GM21529 (cell line): ENCODE measurements around the gene PARD6B.
"Not testable (repeated sequence)": the region's sequence is repeated elsewhere in the genome, so short reads cannot be mapped to it uniquely, and the experiment has no call there.

Experiments used
- ATAC-seq: cut with Tn5 transposase; IDR thresholded peaks from one replicate; pipeline ENCODE4 v1.9.1; 2021; ENCODE audit not compliant: unreplicated experiment

Gene PARD6B

DNA sequence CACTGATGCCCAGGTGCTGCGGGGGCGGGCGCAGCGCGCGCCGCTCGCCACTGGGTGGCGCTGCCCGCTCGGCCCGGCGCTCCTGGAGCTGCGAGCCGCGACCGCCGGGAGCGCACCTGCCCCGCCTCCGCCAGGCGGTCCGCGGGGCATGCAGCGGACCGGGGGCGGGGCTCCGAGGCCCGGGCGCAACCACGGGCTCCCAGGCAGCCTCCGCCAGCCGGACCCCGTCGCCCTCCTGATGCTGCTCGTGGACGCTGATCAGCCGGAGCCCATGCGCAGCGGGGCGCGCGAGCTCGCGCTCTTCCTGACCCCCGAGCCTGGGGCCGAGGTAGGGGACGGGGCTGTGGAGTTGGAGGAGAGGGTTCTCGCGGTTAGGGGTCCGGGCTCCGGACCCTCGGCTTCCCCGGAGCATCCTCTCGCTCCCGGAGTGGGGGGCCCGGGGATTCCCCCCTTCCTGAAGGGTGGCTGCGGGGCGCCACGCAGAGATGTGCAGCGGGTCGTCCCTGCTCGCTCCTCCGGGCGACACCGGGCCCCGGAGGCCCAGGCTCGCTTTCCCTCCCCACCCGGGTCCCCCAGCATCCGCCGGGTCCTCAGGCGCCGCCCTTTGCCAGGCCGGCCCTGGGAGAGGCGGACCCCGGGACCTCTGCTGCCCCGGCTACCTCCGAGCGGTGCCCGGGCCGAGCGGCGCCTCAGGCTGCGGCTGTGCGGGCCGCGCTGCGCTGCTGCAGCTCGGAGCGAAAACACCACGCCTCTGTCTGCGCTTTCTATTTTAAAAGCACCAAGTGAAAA lies 63.7 kb downstream of the PARD6B start, which contains the start of gene BCAS4:
Gene BCAS4 (plus strand): TSS at position 216 of the 789 bp plus-strand sequence. CDS start 23 bp downstream, at position 239.
- ATAC-seq = peak; percentile 54

DNA sequence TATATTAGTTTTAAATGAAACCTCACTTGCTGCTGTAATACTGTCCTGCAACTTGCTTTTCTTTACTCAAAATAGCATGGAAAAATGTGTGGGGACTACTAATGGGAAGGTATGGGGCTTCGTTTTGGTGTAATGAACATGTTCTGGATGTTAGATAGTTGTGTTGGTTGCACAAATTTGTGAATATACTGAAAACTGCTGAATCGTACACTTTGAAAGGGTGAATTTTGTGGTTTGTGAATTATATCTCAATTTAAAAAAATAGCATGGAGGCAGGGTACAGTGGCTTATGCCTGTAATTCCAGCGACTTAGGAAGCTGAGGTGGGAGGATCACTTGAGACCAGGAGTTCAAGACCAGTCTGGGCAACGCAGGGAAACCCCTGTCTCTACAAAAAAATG lies 65.8 kb downstream of the PARD6B start:
- ATAC-seq = no peak

DNA sequence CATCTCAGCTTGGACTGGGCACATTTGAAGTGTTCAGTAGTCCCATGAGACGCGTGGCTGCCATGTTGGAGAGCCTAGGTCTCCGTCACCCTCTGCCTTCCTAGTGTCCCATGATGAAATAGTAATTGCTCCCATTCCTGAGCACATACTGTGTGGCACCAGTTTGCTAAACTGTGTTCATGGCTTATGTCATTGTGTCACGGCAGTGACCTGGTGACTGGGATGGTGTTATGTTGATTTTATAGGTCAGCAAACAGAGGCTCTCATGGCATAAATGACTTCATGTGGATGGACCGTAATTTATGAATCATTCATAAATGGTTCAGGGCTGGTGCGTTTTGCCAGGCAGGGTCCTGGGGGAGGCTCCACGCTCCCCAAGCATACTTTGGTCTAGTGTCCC lies 67.3 kb downstream of the PARD6B start:
- no peak for ATAC-seq

DNA sequence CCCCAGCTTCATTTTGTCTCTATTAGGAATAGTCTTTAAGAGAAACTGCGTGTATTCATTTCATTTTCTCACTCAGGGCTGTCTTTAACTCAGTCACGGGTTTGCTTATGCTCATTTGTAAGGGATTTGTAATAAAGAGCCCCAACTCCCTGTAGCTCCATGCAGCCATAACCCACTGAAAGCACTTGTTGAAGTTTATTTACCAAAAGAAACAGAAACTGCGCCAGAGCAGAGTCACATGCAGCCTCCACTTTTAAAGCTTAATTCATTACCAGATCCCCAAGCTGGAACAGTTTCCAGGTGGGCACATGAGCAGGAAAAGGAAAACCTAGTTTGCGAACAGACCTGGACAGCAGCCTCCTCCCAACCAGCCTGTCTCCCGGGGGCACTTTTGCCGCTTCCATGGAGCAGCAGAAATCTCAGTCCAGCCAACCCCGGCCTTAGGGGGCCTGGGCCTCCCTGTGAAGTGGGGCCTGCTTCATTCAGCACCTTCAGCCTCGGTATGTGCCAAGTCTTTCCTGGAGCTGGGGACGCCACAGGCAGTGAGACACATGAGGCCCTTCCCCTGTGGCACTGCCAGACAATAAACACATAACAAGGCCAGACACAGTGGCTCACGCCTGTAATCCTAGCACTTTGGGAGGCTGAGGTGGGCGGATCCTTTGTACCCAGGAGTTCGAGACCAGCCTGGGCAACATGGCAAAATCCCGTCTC lies 68.0 kb downstream of the PARD6B start:
- ATAC-seq = peak; percentile 27

DNA sequence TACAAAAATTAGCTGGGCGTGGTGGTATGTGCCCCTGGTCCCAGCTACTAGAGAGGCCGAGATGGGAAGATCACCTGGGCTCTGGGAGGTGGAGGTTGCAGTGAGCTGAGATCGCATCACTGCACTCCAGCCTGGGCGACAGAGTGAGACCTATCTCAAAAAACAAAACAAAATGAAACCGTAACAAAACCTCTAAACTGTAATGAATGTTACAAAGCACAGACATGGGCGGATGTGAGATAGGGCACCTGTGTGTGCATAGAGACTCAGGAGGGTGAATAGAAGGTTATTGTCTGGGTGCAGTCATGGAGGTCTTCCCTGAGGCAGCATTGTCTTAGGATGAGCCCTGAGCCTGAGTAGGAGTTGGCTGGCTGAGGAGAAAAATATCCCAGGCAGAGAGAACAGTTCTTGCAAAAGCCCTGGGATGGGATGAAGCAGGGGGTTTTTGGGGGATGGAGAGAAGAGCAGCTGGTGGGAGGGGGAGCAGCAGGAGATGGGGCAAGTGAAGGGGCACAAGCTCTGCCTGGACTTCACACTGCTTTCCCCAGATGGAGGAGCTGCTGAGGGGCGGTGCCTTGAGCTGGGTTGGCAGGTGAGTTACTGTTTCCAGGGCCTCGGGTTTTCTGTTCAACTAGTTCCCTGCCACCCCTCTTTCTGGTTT lies 68.6 kb downstream of the PARD6B start:
- peak; percentile 47 for ATAC-seq

DNA sequence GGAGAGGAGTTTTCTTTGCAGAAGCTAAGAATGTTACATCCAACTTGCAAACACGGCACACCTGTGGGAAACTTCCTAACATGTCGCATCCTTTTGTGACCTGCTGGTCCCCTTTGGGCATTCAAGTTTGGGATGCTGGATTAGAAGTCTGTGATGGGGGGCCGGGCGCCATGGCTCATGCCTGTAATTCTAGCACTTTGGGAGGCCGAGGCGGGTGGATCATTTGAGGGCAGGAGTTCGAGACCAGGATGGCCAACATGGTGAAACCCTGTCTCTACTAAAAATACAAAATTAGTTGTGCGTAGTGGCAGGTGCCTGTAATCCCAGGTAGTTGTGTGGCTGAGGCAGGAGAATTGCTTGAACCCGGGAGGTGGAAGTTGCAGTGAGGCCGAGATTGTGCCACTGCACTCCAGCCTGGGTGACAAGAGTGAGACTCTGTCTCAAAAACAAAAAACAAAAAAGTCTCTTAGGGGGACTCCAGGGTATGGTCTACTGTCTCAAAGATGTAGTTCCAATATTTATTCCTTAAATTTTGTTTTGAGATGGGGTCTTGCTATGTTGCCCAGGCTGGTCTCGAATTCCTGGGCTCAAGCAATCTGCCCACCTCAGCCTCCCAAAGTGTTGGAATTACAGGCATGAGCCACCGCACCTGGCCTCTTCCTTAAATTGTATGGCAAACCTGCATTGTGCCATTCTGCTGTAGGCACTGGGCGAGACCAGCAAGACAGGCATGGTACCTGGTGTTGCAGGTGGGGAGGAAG lies 69.8 kb downstream of the PARD6B start:
- ATAC-seq = not testable (repeated sequence)

DNA sequence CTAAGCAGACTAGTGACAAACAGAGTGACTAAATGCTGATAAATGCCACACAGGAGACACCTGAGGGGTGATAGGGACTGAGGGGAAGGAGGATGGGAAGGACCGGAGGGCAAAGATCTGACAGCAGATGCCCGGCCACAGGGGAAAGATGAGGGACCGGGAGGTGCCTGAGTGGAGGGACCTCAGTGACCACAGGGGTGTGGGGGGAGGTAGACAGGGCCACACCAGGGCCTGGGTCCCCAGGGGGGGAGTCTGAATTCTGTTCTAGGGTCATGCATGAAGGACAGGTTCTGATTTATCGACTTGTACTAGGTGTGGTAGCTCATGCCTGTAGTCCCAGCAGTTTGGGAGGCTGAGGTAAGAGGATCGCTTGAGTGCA lies 70.4 kb downstream of the PARD6B start:
- no peak for ATAC-seq

DNA sequence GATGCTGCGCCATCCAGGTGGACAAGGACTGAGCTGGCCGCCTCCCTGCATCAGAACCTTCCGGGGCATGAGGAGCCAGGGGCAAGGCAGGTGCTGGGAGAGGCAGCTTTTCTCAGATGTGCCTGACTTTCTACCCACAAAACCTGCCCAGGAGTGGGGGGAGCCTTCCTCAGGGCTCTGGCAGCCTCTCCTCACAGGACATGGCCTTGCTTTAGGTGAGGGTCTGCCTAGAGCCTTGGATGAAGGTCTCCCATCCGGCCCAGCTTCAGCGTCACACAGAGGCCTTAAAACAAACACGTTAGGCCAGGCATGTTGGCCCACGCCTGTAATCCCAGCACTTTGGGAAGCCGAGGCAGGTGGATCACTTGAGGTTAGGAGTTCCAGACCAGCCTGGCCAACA lies 70.9 kb downstream of the PARD6B start:
- no peak for ATAC-seq

DNA sequence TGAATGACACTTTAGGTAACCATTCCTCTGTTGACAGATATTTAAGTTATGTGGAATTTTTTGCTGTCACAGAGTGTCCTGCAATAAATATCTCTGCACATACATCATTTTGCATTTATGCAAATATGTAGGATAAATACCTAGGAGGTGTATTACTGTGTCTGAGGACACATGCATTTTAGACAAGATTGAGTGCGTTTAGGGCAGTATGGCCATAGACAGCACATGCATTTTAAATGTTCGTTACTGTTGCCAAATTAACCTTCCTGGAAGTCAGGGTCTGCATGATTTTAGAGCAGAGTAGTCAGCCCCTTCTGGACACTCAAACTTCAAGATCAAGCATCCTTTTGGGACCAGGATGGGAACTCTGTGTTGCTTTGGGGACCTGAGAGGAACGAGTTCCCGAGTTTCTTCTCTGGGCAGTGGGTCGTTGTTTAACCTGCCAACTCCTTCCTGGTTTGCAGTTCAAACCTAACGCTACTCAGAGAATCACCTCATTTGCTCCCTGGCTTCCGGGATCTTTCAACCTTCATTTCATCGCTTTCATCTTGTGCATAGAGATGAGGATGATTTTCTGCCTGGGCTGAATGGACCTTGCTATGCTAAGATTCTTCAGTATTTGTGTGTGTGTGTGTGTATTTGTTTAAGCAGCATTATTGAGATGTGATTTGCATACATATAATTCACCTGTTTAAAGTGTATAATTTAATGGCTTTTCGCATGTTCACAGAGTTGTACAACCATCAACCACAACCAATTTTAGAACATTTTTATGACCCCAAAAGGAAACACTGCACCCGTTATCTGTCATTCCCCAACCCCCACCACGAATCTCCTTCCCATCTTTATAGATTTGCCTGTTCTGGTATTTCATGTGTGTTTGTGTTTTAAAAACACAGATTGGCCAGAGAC lies 73.3 kb downstream of the PARD6B start:
- ATAC-seq = no peak

DNA sequence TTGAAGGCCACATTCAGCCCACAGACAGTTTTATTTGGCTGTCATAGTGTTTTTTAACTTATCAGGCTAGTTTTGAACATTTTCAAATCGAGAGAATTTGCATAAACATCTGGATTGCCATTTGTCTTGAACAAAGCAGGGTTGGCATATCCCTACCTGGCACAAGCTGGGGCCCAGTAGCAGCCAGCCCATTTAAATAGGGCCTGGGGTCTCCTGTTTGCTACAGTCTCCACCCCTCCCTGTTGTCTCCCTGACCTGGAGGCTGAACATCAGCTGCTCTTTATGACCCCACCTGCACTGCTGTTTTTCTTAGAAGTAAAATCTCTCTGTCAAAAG lies 73.9 kb downstream of the PARD6B start:
- ATAC-seq = no peak

DNA sequence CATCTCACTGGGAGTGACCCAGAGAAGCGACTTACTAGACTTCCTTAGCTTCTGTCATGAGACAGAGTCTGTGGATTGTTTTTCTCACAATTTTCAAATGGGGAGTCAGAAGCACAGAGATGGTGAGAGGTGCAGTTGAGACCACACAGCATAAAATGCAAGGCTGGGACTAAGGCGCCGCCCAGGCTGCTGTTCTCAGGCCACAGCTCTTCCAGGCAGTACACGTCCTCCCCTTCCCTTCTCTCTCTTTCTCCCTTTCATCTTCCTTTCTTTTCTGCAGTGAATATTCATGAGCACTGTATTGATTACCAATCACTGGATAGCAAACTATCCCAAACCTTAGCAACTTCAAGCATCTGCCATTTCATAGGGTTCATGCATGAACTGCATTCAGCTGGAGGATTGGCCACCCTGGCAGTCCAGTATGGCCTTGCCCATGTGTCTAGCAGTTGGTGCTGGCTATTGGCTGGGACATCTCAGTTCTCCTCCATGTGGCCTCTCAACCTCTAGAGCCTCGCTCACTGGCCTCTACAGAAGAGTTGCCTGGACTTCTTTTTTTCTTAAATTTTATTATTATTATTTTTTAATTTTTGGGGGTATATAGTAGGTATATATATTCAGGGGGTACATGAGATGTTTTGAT lies 74.9 kb downstream of the PARD6B start:
- ATAC-seq = no peak
